Psoas muscle (tissue), 8 donors: ENCODE results near the gene GPX2. TPM values are rescaled to one million over a fixed set of nuclear protein-coding genes. Genes with fewer than 3 reads are reported as not detected.

Experiments
- ATAC-seq, 4 donors: fragments of 200-7000 bp; cut with Tn5 transposase; one replicate each; pipeline ENCODE4 v1.9.1; 2020; ENCODE audit warnings: moderate library complexity in 3 of 4, mild to moderate bottlenecking in 2 of 4
- DNase-seq, 2 donors: peaks; one replicate each; pipeline ENCODE4 v3.0.0-alpha.2; 2020
- H3K27ac ChIP-seq: fragments of 200-600 bp; one replicate; pipeline ENCODE4 v1.8.0; 2022
- H3K27me3 ChIP-seq, 3 donors: fragments of 200-600 bp in 1 of 3; one replicate each; pipeline versions ENCODE4 v1.6.1 to v1.8.0; 2013 to 2022; ENCODE audit warnings: low read length in 2 of 3, mild to moderate bottlenecking in 2 of 3, moderate library complexity in 1 of 3; ENCODE audit not compliant: insufficient read depth in 3 of 3
- H3K36me3 ChIP-seq, 2 donors: fragments of 200-600 bp in 1 of 2; one replicate each; pipeline versions ENCODE4 v1.6.1 to v1.8.0; 2013 to 2022; ENCODE audit warnings: low read depth in 1 of 2, mild to moderate bottlenecking in 1 of 2, moderate library complexity in 1 of 2; ENCODE audit not compliant: insufficient read depth in 1 of 2
- H3K4me1 ChIP-seq: fragments of 200-600 bp; one replicate; pipeline ENCODE4 v1.8.0; 2022
- H3K4me3 ChIP-seq: fragments of 200-600 bp; one replicate; pipeline ENCODE4 v1.8.0; 2022; ENCODE audit warnings: mild to moderate bottlenecking
- H3K9me3 ChIP-seq: fragments of 200-600 bp; one replicate; pipeline ENCODE4 v1.8.0; 2022
- CTCF ChIP-seq: fragments of 200-600 bp; IDR thresholded peaks from one replicate; pipeline ENCODE4 v1.8.0; 2022; ENCODE audit warnings: antibody characterized with exemption
- WGBS, 3 donors: extraction: QIAGEN DNeasy Blood & Tissue Kit; methylation state at CpG; one replicate each; pipeline versions ENCODE4 v1.1.6 to v1.1.7; 2013; 5-methylcytosine and 5-hydroxymethylcytosine counted together
- intact Hi-C, 2 donors: fragments of 100-400 bp; cut with DNase I; formaldehyde crosslinking; loops; one replicate each; pipeline versions ENCODE4 v1.11.0 to v1.14.2; 2022
- polyA plus RNA-seq, 3 donors: library from polyadenylated mRNA; stranded (reverse); fragments of 200-250 nt; gene quantifications; one replicate each; pipeline ENCODE4 v1.2.3, GENCODE V29; 2013
- total RNA-seq, 4 donors: library from RNA; stranded (reverse); fragmentation: NEBNext Ultra II Directional in 2 of 4; extraction: Animal tissue kit (Norgen Biotek cat#: 25700) in 2 of 4; gene quantifications; one replicate each; pipeline versions ENCODE4 v1.2.1 to v1.2.4, GENCODE V29; 2021 to 2023
- donor health status: healthy with polysubstance abuse.
- donor health status: DM: no; HTN: no; CAD: no; lungs with moderate emphysema.
- donor health status: Bipolar disorder and iron deficiency.
- donor health status: healthy.
- donor health status: DM: yes; HTN: yes; CAD: no.
- donor health status: DM: no; HTN: no; CAD: no.
- donor health status: DM: no; HTN: no; CAD: no.
- donor health status: DM: yes; HTN: yes; CAD: no.

Gene GPX2
- total and polyA plus RNA-seq, 7 donors: 0.04 to 0.21 TPM; not detected in 5

GRCh38 chr14:64919618-64920017 lies 22.9 kb downstream of the GPX2 start:
- peak in 1 of 4 donors; percentile 27 for ATAC-seq
- no peak overlapping the region for H3K4me3 ChIP-seq
- peaks cover 0 to 9% of the 10 kb centered on the region in 2 donors for H3K36me3 ChIP-seq
- DNase-seq: peak in 1 of 2 donors; percentile 29
- no peaks in the 10 kb centered on the region for H3K9me3 ChIP-seq
- peaks cover 71% of the 10 kb centered on the region for H3K4me1 ChIP-seq
- TF ChIP-seq CTCF: no peak
- no peak overlapping the region for H3K27ac ChIP-seq
- H3K27me3 ChIP-seq: no peaks in the 10 kb centered on the region
- intact Hi-C loops: no loop called here
- 58 to 82% (median 75%) methylated on average over 5 of the region's 5 CpGs for WGBS, 3 donors

GRCh38 chr14:64919215-64919614 lies 23.3 kb downstream of the GPX2 start:
- TF ChIP-seq CTCF: no peak
- Histone ChIP-seq H3K36me3 (peaks cover 0 to 5% of the 10 kb centered on the region in 2 donors), H3K27me3 (no peaks in the 10 kb centered on the region), H3K4me3 (no peak overlapping the region), H3K9me3 (no peaks in the 10 kb centered on the region), H3K4me1 (peaks cover 68% of the 10 kb centered on the region), H3K27ac (peak overlapping the region; percentile 32)
- intact Hi-C loops: no loop called here
- no peak for ATAC-seq
- DNase-seq: no peak

GRCh38 chr14:64918216-64918615 lies 24.3 kb downstream of the GPX2 start:
- DNase-seq: no peak
- no peak for TF ChIP-seq CTCF
- Histone ChIP-seq H3K36me3 (no peaks in the 10 kb centered on the region), H3K4me1 (peaks cover 60% of the 10 kb centered on the region), H3K9me3 (no peaks in the 10 kb centered on the region), H3K27me3 (no peaks in the 10 kb centered on the region), H3K27ac (peak overlapping the region; percentile 32), H3K4me3 (no peak overlapping the region)
- intact Hi-C loops: no loop called here
- 59 to 86% (median 76%) methylated on average over 4 of the region's 4 CpGs for WGBS, 3 donors
- ATAC-seq: no peak

- intact Hi-C loops: no loop called here
- no peak for ATAC-seq
- peak overlapping the region; percentile 100 for H3K27ac ChIP-seq
- H3K4me3 ChIP-seq: peak overlapping the region; percentile 99
- H3K4me1 ChIP-seq: peaks cover 52% of the 10 kb centered on the region
- TF ChIP-seq CTCF: no peak
- no peaks in the 10 kb centered on the region for H3K36me3 ChIP-seq
- H3K27me3 ChIP-seq: no peaks in the 10 kb centered on the region
- 88 to 91% (median 89%) methylated on average over 2 of the region's 2 CpGs for WGBS, 3 donors
- DNase-seq: no peak
- H3K9me3 ChIP-seq: no peaks in the 10 kb centered on the region
Observed at GRCh38 chr14:64915797-64916196, 26.7 kb downstream of the GPX2 start.

- intact Hi-C loops: no loop called here
- ATAC-seq: no peak
- WGBS, 3 donors: 7 to 14% (median 10%) methylated on average over 4 of the region's 4 CpGs
Observed at GRCh38 chr14:64915029-64915424, 27.5 kb downstream of the GPX2 start.

More at GRCh38 chr14:64915029-64915424, 27.5 kb downstream of the GPX2 start:
- Histone ChIP-seq H3K27ac (peak overlapping the region; percentile 100), H3K27me3 (no peaks in the 10 kb centered on the region), H3K36me3 (no peaks in the 10 kb centered on the region), H3K9me3 (no peaks in the 10 kb centered on the region), H3K4me3 (peak overlapping the region; percentile 99), H3K4me1 (peaks cover 45% of the 10 kb centered on the region)
- no peak for TF ChIP-seq CTCF
- DNase-seq: no peak
